Upper lobe of left lung (tissue), 6 donors: ENCODE measurements around the gene PDK2. TPM values are rescaled to one million over a fixed set of nuclear protein-coding genes. Genes with fewer than 3 reads are reported as not detected.

Experiments
- ATAC-seq, 2 donors: fragments of 200-7000 bp; cut with Tn5 transposase; one replicate each; pipeline ENCODE4 v1.9.1; 2022; ENCODE audit warnings: mild to moderate bottlenecking in 2 of 2, moderate library complexity in 2 of 2; ENCODE audit not compliant: low FRiP score in 2 of 2
- DNase-seq, 2 donors: peaks; one replicate each; pipeline ENCODE4 v3.0.0-alpha.2; 2019 to 2020
- H3K27ac ChIP-seq, 4 donors: fragments of 200-600 bp; sonication (generic); one replicate each; pipeline ENCODE4 v1.5.1; 2016 to 2019
- H3K27me3 ChIP-seq, 4 donors: fragments of 200-600 bp; sonication (generic); one replicate each; pipeline ENCODE4 v1.5.1; 2017 to 2019
- H3K36me3 ChIP-seq, 4 donors: fragments of 200-600 bp; sonication (generic); one replicate each; pipeline ENCODE4 v1.5.1; 2016 to 2019
- H3K4me1 ChIP-seq, 4 donors: fragments of 200-600 bp; sonication (generic); one replicate each; pipeline ENCODE4 v1.5.1; 2018 to 2019
- H3K4me3 ChIP-seq, 4 donors: fragments of 200-600 bp; sonication (generic); one replicate each; pipeline ENCODE4 v1.5.1; 2017 to 2019; ENCODE audit warnings: mild to moderate bottlenecking in 2 of 4, moderate library complexity in 1 of 4
- H3K9me3 ChIP-seq, 4 donors: fragments of 200-600 bp; sonication (generic); one replicate each; pipeline ENCODE4 v1.5.1; 2018 to 2019
- EP300 ChIP-seq, 4 donors: sonication (generic); formaldehyde crosslinking; IDR thresholded peaks; one replicate each; pipeline ENCODE4 v1.5.1; 2017; ENCODE audit warnings: antibody characterized with exemption in 4 of 4, control low read depth in 2 of 4
- POLR2A ChIP-seq, 4 donors: fragments of 450-650 bp; IDR thresholded peaks; one replicate each; pipeline ENCODE4 v1.5.1; 2016 to 2017; ENCODE audit warnings: antibody characterized with exemption in 4 of 4, mild to moderate bottlenecking in 2 of 4
- POLR2AphosphoS5 ChIP-seq, 2 donors: sonication (generic); formaldehyde crosslinking; IDR thresholded peaks; one replicate each; pipeline ENCODE4 v1.5.1; 2017; ENCODE audit warnings: antibody characterized with exemption in 2 of 2
- WGBS, 2 donors: methylation state at CpG; one replicate each; pipeline ENCODE4 v1.1.5; 2017 to 2018; 5-methylcytosine and 5-hydroxymethylcytosine counted together
- total RNA-seq, 6 donors: library from RNA; depleted of rRNA in 4 of 6; stranded (reverse); fragments of >200 nt in 4 of 6; gene quantifications; one replicate each; pipeline versions ENCODE4 v1.1.0 to v1.2.1, GENCODE V29; 2016 to 2021
- TF ChIP-seq, protein P1 (sequence below), 6 experiments: fragments of 450-650 bp in 4 of 6; fragments of 200-600 bp in 2 of 6; sonication (generic) in 2 of 6; IDR thresholded peaks; one replicate each; pipeline ENCODE4 v1.5.1; 2016 to 2019; ENCODE audit warnings: antibody characterized with exemption in 6 of 6
- donor health status: DM: no; HTN: no; CAD: no; lungs with moderate emphysema.
- donor health status: DM: no; HTN: yes; CAD: no; lungs with severe emphysema.

Gene PDK2
- total RNA-seq, 6 donors from 2014 or later = 15.7 to 80.7 (median 34.9) TPM

- no peak overlapping the region for H3K4me3 ChIP-seq
- H3K27ac ChIP-seq = peak overlapping the region; percentile 90 to 98 (median 96)
- peaks cover 0 to 4% (median 0%) of the 10 kb centered on the region in 4 donors for H3K36me3 ChIP-seq
- 43 to 55% methylated on average over 2 to 3 of the region's 3 CpGs for WGBS, 2 donors
- no peak for ATAC-seq
- no peak for DNase-seq
- TF ChIP-seq, protein P1, sequence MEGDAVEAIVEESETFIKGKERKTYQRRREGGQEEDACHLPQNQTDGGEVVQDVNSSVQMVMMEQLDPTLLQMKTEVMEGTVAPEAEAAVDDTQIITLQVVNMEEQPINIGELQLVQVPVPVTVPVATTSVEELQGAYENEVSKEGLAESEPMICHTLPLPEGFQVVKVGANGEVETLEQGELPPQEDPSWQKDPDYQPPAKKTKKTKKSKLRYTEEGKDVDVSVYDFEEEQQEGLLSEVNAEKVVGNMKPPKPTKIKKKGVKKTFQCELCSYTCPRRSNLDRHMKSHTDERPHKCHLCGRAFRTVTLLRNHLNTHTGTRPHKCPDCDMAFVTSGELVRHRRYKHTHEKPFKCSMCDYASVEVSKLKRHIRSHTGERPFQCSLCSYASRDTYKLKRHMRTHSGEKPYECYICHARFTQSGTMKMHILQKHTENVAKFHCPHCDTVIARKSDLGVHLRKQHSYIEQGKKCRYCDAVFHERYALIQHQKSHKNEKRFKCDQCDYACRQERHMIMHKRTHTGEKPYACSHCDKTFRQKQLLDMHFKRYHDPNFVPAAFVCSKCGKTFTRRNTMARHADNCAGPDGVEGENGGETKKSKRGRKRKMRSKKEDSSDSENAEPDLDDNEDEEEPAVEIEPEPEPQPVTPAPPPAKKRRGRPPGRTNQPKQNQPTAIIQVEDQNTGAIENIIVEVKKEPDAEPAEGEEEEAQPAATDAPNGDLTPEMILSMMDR (IDR thresholded peaks at IDR 0.05) = no peak
- TF ChIP-seq POLR2AphosphoS5 (IDR thresholded peaks at IDR 0.05) = no peak
- no peak for TF ChIP-seq POLR2A (IDR thresholded peaks at IDR 0.05)
- TF ChIP-seq EP300 (IDR thresholded peaks at IDR 0.05) = no peak
- peaks cover 59 to 84% (median 63%) of the 10 kb centered on the region in 4 donors for H3K4me1 ChIP-seq
- no peaks in the 10 kb centered on the region for H3K9me3 ChIP-seq
- no peaks in the 10 kb centered on the region for H3K27me3 ChIP-seq
These were observed 41.5 kb upstream of the PDK2 start for GRCh38 chr17:50053654-50053960.

DNA sequence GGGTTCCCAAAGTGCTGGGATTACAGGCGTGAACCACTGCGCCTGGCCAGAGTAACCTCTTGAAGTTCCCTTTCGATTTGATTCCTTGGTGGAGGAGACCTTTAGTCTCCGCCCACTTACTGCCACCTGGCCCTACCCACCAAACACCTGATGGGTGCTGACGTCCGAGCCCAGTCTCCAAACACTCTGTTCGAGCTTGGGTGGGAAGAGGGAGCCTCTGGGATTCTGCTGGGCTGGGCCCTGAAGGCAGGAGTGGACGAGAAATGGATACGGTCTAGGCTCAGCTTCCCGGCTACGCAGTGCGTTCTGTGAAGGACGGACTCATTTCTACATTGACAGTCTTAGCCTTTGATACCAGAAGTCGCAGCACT, 40.1 kb upstream of the PDK2 start:
- Histone ChIP-seq H3K9me3 (no peaks in the 10 kb centered on the region), H3K27me3 (no peaks in the 10 kb centered on the region), H3K4me1 (peaks cover 69 to 91% (median 74%) of the 10 kb centered on the region in 4 donors), H3K4me3 (peak overlapping the region; percentile 79 to 93 (median 88)), H3K27ac (peak overlapping the region; percentile 90 to 98 (median 96)), H3K36me3 (peaks cover 0 to 4% (median 0%) of the 10 kb centered on the region in 4 donors)
- no peak for TF ChIP-seq EP300 (IDR thresholded peaks at IDR 0.05)
- TF ChIP-seq, protein P1 (IDR thresholded peaks at IDR 0.05) = no peak
- TF ChIP-seq POLR2A (IDR thresholded peaks at IDR 0.05) = peak in 3 of 4 donors; percentile 67 to 91 (median 90)
- TF ChIP-seq POLR2AphosphoS5 (IDR thresholded peaks at IDR 0.05) = peak; percentile 79 to 95
- peak in 1 of 2 donors; percentile 88 for DNase-seq
- WGBS, 2 donors = 2 to 10% methylated on average over 13 to 14 of the region's 14 CpGs
- ATAC-seq = peak; percentile 42 to 87

DNA sequence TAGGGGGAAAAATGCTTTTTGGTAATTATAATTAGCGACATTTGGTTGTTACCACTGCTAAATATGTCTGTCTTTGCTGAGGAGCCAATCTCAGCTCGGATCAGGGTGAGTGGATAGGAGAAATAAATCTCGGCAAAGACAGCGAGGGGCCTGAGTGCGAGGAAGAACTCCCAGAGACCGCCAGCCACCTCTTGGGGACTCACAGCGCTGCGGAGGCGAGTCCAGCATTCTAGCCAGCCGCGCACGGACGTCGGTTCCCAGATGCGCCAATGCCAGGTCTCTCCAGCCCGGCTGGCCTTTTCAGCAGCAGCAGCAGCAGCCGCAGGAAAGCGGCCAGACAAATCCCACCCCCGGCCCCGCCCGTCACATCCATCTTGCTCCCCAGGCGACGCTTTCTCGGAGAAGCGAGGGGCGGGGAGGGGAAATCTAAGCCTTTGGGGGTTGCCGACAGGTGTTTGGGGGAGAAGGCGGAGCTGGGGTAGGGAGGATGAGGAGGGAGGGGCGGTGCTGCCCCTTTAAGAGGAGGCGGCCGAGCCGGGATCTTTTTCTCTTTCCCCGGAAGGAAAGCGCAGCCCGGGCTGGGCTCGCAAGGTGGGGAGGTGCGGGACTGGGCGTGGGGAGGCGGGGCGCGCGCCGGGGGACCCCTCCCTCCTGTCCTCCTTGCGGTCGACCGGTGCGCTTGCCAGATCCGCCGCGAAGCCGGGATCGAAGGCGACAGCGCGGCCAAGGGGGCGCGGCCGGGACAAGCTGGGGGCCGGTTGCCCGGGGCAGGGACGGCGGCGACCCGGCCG, 39.5 kb upstream of the PDK2 start, which contains the start of gene ITGA3:
Gene ITGA3 (plus strand): TSS at position 685 of the 791 bp plus-strand sequence. CDS start 330 bp downstream, outside the sequence.
- peak; percentile 88 to 96 for DNase-seq
- WGBS, 2 donors = 0% methylated on average over 18 to 60 of the region's 65 CpGs
- peaks cover 73 to 91% (median 77%) of the 10 kb centered on the region in 4 donors for H3K4me1 ChIP-seq
- peak; percentile 6 to 54 for TF ChIP-seq POLR2AphosphoS5 (IDR thresholded peaks at IDR 0.05)
- TF ChIP-seq, protein P1 (IDR thresholded peaks at IDR 0.05) = peak in 2 of 6 experiments; percentile 9 to 24
- no peak for TF ChIP-seq EP300 (IDR thresholded peaks at IDR 0.05)
- peak; percentile 16 to 65 (median 44) for TF ChIP-seq POLR2A (IDR thresholded peaks at IDR 0.05)
- ATAC-seq = peak; percentile 74 to 84
- no peaks in the 10 kb centered on the region for H3K9me3 ChIP-seq
- H3K36me3 ChIP-seq = peaks cover 0 to 4% (median 0%) of the 10 kb centered on the region in 4 donors
- H3K4me3 ChIP-seq = peak within 1 kb of the TSS; percentile 79 to 93 (median 88)
- no peaks in the 10 kb centered on the region for H3K27me3 ChIP-seq
- peak within 1 kb of the TSS; percentile 90 to 98 (median 96) for H3K27ac ChIP-seq

DNA sequence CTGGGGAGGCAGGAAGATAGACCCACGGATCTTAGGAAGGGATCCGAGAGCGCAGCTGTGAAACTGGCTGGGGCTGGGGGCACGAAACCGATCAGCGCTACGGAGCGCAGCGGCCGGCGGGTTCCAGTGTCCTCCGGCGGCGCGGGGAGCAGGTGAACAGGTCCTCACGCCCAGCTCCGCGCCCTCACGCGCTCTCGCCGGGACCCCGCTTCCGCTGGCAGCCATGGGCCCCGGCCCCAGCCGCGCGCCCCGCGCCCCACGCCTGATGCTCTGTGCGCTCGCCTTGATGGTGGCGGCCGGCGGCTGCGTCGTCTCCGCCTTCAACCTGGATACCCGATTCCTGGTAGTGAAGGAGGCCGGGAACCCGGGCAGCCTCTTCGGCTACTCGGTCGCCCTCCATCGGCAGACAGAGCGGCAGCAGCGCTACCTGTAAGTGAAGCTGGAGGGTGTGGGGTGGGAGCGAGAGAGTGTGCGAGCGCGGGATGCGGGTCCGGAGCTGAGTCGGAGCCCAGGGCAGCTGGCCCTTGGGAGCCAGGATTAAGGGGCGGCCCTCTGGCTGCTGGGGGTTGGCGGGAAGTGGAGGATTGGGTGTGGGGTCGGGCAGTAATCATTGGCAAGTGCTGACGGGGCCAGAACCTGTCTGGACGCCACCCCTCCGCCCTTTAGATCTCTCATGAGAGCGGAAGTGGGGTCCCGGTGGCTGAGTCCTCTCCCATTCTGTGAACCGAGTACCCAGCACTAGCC, 38.8 kb upstream of the PDK2 start:
- Histone ChIP-seq H3K36me3 (peaks cover 0 to 4% (median 0%) of the 10 kb centered on the region in 4 donors), H3K4me3 (peak overlapping the region; percentile 79 to 93 (median 88)), H3K27ac (peak overlapping the region; percentile 90 to 98 (median 96)), H3K9me3 (no peaks in the 10 kb centered on the region), H3K4me1 (peaks cover 74 to 91% (median 77%) of the 10 kb centered on the region in 4 donors), H3K27me3 (no peaks in the 10 kb centered on the region)
- TF ChIP-seq POLR2A (IDR thresholded peaks at IDR 0.05) = peak in 1 of 4 donors; percentile 25
- TF ChIP-seq EP300 (IDR thresholded peaks at IDR 0.05) = no peak
- peak in 1 of 2 donors; percentile 8 for TF ChIP-seq POLR2AphosphoS5 (IDR thresholded peaks at IDR 0.05)
- TF ChIP-seq, protein P1 (IDR thresholded peaks at IDR 0.05) = peak in 3 of 6 experiments; percentile 22 to 53 (median 38)
- peak; percentile 59 to 91 for DNase-seq
- peak in 1 of 2 donors; percentile 43 for ATAC-seq
- 0 to 1% methylated on average over 19 to 40 of the region's 64 CpGs for WGBS, 2 donors
